SU-DHL-6 (cell line): ENCODE data around the gene HHIP.

Source experiments
- CTCF ChIP-seq: fragments of 200-600 bp; sonication (generic); IDR thresholded peaks from one replicate; pipeline ENCODE4 v1.5.1; 2017; ENCODE audit warnings: antibody characterized with exemption, mild to moderate bottlenecking, low read length, moderate library complexity; ENCODE audit not compliant: insufficient read depth, poor library complexity, severe bottlenecking
- EZH2phosphoT487 ChIP-seq: fragments of 200-600 bp; sonication (generic), shearing (Covaris generic); conservative IDR thresholded peaks from 2 replicates; pipeline ENCODE4 v1.6.1; 2018; ENCODE audit warnings: mild to moderate bottlenecking, antibody characterized with exemption, low read length, moderate library complexity, mixed read lengths

- no peak for TF ChIP-seq CTCF
- TF ChIP-seq EZH2phosphoT487, result no peak
Observed at GRCh38 chr4:144754562-144755410, 108.8 kb downstream of the HHIP start.
